CD4-positive, alpha-beta T cell treated with Interleukin-6 for 4 hours (primary cell): Measurements from ENCODE around the gene PTPRN2.

Experiments
- DNase-seq: peaks from one replicate; pipeline ENCODE4 v3.0.0-alpha.2; 2020; ENCODE audit warnings: mixed read lengths

PTPRN2 gene

GRCh38 chr7:158602905-158603772, 15.5 kb upstream of the PTPRN2 start:
- no peak for DNase-seq

DNA sequence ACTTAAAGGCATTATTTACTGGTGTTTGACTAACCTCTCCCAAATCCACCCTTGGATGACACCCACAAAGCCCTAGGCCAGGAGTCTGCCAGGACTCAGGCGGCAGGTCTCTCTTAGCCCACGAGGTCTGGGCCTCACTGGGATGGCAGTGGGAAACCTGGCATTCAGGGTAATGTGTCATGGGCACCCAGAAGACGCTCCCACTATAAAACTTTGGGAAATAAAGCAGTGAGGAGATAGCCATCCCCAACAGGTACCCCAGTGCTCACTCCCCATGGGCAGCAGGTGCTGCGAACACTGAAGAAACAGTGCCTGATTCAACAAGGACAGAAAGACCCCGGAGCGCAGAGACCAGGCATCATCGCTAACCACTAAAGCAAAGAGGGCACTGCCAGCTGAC, 14.4 kb upstream of the PTPRN2 start:
- DNase-seq = no peak

- DNase-seq = no peak
Measured at GRCh38 chr7:158601090-158601489, 13.5 kb upstream of the PTPRN2 start.

- no peak for DNase-seq
Measured at GRCh38 chr7:158596745-158597144, 9.1 kb upstream of the PTPRN2 start.

DNA sequence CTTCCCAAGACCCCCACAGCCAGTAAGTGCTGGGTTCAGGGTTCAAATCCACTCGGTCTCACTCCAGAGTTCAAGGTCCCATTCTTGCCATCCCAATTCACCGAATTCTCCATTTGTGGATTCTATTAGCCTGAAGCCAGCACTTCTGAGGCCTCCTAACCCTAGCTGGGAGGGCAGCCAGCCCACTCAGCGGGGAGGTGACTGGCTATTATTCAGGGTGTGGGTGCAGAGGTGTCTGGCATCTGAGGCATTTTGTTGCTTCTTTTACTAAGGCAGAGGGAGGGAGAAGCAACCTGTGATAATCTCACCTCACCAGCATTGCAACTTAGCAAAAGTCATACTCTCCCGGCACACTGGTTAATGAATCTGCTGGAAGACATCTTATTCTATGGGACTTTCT, 8.7 kb upstream of the PTPRN2 start:
- DNase-seq = no peak

DNA sequence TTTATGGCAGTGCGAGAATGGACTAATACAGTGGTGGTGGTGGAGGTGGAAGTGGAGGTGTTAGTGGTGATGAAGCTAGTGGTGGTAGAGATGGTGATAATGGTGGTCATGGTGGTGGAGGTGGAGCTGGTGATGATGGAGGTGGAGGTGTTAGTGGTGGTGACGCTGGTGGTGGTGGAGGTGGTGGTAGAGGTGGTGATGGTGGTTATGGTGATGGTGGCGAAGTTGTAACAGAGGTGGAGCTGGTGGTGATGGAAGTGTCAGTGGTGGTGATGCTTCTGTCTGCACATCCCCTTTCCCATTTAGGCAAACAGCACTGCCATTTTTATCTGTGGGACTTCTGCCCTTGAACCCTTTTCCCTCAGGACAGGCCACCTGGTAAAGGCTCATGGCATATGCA, 7.4 kb upstream of the PTPRN2 start:
- DNase-seq = no peak

DNA sequence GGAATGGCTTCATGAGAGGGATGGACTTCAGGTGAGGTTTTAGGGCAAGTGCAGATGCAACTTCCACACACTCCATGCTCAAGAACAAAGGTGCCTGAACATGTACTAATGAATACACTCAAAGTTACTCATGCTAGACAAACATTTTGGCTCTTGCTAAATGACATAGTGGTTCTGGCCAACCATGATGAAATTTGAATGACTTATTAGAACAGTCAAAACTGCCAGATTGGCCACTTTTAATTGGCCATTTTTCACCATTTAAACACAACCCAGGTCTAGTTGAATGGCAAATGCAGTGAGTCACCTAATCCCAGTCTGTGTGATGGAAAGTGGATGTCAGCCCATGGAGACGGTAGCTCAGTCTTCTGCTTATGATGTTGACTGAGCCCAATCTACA, 4.9 kb upstream of the PTPRN2 start:
- no peak for DNase-seq

DNA sequence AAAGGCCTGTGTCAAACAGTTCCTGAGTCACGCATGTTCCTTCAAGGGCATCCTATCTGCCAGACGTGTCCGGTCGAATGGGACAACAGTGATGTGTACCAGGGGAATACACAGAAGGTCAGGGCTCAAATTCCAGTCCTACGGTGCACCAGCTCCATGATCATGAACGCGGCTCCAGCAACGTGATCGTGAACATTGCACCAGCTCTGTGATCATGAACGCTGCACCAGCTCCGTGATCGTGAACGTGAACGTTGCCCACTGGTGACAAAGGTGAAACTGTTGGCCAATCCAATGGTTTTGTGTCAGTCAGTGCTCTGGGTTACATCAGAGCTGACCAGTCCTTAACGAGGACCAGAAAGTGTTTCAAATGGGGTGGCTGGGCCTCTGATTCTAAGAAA, 4.3 kb upstream of the PTPRN2 start:
- no peak for DNase-seq

- DNase-seq = no peak
Measured at GRCh38 chr7:158590181-158590530, 2.5 kb upstream of the PTPRN2 start.

GRCh38 chr7:158589653-158590052, 2.0 kb upstream of the PTPRN2 start:
- DNase-seq = no peak

GRCh38 chr7:158588878-158589442, 1.3 kb upstream of the PTPRN2 start:
- no peak for DNase-seq

DNA sequence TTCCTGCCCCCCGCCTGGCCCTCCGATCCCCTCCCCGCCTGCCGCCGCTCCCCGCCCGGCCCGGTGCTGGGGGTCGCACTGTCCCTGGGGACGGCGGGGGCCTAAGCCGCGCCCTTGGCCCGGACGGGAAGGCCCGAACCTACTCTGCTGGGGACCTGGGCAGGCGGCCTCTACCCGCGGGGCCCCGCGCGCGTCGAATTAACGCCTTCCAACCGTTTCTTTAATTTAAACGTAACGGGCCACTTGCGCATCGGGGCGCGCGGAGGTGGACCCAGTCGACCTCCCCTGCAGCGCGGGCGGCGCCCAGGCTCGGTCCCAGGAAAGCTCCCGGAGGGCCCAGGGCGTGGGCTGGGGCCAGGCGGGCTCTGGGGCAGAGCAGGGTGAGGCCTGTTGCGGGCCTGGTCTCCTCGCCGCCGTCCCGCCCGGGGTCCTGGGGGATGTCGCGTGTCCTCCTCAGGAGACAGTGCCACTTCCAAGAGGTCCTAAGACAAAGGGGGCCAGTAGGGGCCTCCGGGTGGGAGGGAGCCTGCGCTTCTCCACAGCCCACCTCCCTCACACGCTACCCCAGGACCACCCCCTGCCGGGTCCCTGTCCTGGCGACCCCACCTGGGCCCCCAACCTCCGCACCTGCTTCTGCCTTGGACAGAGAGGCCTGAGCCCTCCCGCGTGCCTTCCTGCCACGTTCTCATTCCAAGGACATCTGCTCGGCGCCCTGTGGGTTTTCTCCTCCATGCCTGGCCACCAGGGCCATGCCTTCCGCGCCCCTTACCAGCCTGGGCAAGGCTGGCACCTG, 658 bp upstream of the PTPRN2 start:
- no peak for DNase-seq

GRCh38 chr7:158586499-158587161, 993 bp downstream of the PTPRN2 start:
- no peak for DNase-seq

DNA sequence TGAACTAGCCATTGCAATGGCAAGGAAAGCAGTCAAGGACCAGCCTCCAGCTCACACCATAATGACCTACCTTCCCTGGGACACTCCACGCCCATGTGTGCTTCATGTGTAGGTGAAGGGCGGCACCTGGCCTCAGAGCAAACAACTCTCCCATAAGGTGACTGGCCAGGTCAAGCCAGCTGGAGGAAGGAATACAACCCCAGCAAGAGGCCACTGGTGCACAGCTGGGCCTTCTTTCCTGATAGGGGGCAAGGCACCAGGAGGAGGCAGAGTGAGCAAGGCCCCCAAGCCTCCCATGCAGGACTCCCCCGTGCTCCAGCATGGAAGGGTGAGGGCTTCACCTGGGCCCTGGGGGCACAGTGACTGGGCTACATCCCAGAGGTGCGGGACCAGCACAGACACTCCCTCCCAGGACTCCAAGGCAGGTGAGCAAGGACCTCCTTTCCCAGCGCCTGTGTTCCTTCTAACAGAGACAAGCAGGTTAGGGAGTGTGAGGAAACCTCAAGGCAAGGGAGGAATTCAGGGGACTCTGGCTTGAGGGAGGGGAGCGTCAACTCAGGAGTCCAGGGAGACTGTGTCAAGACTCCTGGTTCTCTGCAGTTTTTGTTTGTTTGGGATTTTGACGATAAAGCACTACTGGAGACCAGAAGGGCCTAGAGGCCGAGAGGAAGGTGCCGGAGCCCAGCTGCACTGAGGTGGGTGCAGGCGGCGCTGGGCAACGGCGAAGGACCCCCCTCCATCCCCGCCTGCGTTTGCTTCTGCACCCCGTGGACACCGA, 1.7 kb downstream of the PTPRN2 start:
- DNase-seq = no peak

- DNase-seq = no peak
Measured at GRCh38 chr7:158584407-158584806, 3.2 kb downstream of the PTPRN2 start.

- DNase-seq = no peak
Measured at GRCh38 chr7:158583810-158584209, 3.8 kb downstream of the PTPRN2 start.

GRCh38 chr7:158583143-158583542, 4.5 kb downstream of the PTPRN2 start:
- no peak for DNase-seq

- no peak for DNase-seq
Measured at GRCh38 chr7:158582089-158582456, 5.5 kb downstream of the PTPRN2 start.

DNA sequence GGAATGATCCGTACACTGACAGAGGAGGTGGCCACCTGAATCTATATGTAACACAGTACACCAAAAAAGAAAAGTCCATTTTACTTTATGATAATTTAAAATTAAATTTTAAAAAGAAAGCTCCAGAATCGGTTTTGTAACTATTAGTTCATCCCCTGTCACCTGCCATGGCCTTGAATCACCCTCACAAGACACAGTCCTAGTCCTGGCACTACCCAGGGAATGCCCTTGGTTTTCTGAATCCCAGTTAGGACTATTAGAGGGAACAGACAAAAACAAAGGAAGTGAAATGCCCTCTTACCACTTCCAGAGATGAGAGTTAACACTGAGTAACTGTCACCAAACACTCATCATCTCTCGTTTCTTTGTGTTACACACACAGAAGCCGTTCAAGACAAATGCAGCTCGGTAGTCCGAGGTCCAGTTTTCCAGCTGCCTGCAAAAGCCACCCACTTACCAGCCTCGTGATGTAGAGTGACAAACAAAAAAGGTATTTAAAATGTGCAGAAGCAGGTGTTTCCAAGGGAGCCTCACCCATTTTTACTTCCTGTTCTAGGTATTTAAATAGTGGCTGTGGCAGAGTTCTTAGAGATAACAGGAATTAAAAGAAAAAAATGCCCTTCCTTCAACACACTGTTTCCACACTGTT, 6.1 kb downstream of the PTPRN2 start:
- DNase-seq = no peak

GRCh38 chr7:158579662-158580646, 7.7 kb downstream of the PTPRN2 start:
- no peak for DNase-seq
